GM21423 (cell line): ENCODE measurements around the gene TMEM272.

Experiments used
- ATAC-seq: cut with Tn5 transposase; IDR thresholded peaks from one replicate; pipeline ENCODE4 v1.9.1; 2021; ENCODE audit warnings: mild to moderate bottlenecking, moderate library complexity; ENCODE audit not compliant: unreplicated experiment

Gene TMEM272

DNA sequence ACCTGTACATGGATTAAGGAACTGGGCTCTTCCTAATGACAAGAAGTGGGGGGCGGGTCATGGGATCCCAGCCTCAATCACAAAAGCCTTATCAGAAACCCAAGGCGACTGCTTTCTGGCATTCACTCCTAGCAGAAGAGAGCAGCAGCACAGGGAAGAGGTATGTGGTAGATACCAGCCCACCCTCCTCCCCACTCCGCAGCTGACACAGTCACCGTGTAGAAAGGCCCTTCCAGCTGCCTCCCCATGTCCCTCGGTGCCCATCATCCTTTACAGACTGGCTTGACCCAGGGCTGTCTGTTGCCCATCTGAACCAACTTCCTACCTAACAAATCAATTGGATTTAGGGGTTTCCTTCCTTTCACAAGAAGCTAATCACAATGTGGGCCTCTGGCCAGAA lies 37.9 kb downstream of the TMEM272 start:
- ATAC-seq: no peak

DNA sequence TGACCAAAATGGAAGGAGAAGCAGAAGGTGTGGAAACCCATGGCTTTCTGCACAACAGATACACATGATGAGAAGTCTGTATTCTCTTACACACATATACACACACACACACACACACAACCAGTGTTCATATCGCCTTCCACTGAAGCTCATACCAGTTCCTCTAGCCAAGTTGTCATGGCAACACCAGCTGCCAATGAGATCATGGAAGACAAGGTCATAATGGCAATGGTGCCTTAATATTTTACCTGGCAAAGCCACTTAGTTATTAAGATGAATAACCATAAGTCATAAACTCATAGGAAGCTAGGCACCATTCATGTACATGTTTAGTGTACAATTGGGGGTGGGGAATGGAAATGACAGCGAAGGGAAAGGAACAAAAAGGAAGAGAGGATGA lies 38.4 kb downstream of the TMEM272 start:
- ATAC-seq: no peak

DNA sequence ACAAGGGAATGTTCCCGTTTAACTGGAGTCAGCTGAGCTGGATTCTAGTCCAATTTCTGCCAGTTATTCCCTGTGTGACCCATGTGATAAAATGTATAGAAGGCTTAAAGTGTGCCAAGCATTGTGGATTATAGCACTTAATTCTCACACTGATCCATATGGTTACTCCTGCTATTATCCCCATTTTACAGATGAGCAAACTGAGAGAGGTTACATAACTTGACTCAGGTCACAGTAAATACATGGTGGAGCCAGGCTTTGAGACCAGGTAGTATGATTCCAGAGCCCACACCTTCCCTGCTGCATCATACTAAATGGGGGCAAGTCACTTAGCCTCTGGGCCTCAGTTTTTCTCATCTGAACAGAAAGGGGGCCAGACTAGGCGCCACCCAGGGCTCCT lies 39.1 kb downstream of the TMEM272 start:
- ATAC-seq: no peak

DNA sequence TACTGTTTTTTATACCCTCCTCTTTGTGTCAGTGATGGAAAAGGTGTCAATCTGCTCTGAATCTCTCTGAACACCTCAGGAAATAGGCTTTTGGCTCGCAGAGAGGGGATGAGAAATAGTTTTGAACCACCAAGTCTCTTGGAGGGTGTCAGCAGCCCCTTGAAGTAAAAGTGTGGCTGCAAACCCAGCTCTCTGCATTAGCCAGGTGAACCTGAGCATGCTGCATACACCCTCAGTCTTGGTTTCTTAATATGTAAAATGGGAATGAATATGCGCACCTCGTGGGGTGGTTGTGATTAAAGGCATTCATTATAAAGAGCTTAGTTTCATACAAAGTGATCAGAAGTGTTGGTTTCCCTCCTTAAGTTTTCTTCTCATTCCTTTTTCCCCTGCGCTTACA lies 39.7 kb downstream of the TMEM272 start:
- ATAC-seq: no peak

- no peak for ATAC-seq
These were observed 40.4 kb downstream of the TMEM272 start for GRCh38 chr13:51804295-51805172.

GRCh38 chr13:51803422-51804294 lies 41.3 kb downstream of the TMEM272 start, which contains the start of gene DHRS12:
Gene DHRS12 (minus strand): TSS chr13:51804163. CDS start chr13:51799659, 4,504 bp downstream.
- peak; percentile 78 for ATAC-seq

- ATAC-seq: peak; percentile 1
These were observed 42.2 kb downstream of the TMEM272 start for GRCh38 chr13:51802631-51803418.

GRCh38 chr13:51801631-51802099 lies 43.3 kb downstream of the TMEM272 start:
- ATAC-seq: no peak

GRCh38 chr13:51800486-51800885 lies 44.5 kb downstream of the TMEM272 start:
- ATAC-seq: no peak

- ATAC-seq: no peak
These were observed 45.7 kb downstream of the TMEM272 start for GRCh38 chr13:51799261-51799660.

GRCh38 chr13:51797664-51798488 lies 47.1 kb downstream of the TMEM272 start:
- ATAC-seq: peak; percentile 35

DNA sequence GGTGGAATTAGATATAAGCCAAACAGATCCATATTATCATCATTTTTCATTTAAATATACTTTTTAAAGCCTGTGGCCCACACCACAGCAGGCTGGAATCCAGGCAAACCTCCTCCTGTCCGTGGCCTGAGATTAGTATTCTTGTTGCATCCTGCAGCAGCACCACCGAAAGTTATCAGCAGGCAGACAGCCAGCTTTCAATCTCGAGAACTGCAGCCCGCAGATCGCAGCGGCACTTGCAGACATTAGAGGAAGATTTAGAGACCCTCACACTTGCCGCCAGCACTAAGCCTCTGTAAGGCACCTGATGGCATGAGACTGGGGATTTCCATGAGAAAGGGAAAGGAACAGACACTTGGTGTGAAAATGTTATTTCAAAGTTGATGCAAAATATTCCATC lies 48.4 kb downstream of the TMEM272 start:
- ATAC-seq: no peak

- ATAC-seq: no peak
These were observed 49.6 kb downstream of the TMEM272 start for GRCh38 chr13:51795419-51795818.

GRCh38 chr13:51794964-51795363 lies 50.0 kb downstream of the TMEM272 start:
- ATAC-seq: no peak

DNA sequence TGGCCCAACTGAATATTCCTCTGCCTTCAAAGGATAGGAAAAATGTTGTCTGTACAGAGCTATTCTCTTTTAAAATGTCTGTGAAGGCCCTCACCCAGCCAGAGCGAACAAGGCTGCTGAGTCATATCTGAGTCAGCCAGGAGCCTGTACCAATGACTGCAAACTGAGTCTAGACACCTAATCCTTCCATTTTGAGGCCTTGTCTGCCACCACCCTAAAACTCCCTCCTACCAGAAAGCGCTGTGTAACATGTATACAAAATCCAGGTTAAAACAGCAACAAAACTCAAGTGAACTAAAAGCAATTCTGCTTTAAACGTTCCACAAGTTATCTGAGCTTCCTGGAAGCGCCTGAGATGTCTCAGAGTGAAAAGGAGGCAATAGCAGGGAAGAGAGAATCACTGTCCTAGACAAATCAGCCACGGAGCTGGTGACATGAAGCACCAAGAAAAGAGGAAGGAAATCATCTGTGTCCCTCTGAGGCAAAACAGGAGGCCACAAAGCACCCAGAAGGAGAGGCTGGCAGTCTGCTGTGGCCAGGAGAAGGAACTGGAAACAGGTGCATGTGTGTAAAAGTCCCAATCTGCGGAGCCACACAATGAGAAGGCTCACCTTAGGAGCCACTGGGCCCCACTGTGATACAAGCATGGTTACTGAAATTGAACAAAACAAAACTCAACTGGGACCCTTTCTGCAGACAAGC lies 51.3 kb downstream of the TMEM272 start:
- peak; percentile 68 for ATAC-seq

GRCh38 chr13:51786425-51787265 lies 58.3 kb downstream of the TMEM272 start:
- ATAC-seq: no peak

DNA sequence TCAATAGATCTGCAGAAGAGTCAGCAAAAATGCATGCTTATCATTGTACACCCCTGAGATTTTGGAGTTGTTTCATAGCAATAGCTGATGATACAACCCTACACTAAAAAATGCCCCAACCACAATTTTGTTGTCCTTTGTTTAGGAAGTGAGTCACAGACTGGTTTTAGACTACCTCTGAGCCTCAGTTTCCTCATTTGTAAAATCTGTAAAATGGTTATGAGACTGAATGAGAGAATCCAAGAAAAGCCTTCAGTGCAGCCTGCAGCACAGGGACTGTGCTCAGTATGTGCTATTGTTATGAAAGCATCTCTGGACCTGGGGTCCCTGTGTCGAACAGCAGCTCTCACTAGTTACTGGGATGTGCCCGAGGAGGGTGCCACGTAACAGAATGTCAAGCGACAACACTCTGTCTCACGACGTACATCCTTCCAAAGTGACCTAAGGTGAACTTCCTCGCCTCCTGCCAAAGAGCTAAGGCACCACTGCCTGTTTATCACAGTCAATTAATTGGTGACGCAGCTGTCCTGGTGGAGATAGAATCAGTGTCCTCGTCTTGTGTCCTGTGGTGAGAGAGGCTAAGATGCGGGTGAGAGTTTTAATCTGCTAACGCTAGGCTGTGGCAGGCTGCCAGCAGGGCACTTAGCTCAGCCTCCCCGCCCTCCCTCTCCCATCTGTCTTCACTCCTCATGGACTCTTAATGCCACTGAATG lies 59.1 kb downstream of the TMEM272 start:
- no peak for ATAC-seq

DNA sequence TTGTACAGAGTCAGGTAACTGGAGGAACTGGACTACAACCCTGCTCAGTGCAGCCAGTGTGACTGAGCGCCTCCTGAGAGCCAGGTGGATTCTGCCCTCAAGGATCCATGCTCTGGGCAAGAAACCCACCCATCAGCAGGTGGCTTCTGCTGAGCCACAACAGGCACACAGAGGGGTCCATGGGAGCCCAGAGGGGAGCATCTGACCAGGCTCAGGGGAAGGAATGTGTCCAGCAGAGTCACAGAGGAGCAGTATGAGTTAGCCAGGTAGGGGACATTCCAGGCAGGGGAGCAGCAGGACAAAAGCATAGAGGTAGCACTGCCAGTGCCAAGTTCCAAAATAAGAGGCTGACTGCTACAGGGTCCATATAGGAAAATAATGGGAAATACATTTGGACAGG lies 60.9 kb downstream of the TMEM272 start:
- no peak for ATAC-seq
